NCI-H510A treated with DMSO at 0.1 percent for 48 hours (cell line): ENCODE results near the gene RAP1GDS1.
A peak's percentile ranks its signal among the peaks of the same experiment; 100 is the strongest.

Experiments used
- DNase-seq: peaks from one replicate; lab custom pipeline; 2025; lab: John Stamatoyannopoulos, UW

The RAP1GDS1 gene

GRCh38 chr4:98260579-98261404 is at the start of gene RAP1GDS1:
RAP1GDS1 (plus strand) TSS chr4:98261384; CDS start chr4:98261566, 182 bp downstream.
- DNase-seq, result peak; percentile 74

GRCh38 chr4:98222306-98222705 is 38.9 kb upstream of the RAP1GDS1 start:
- DNase-seq, result no peak

GRCh38 chr4:98226396-98226795 is 34.8 kb upstream of the RAP1GDS1 start:
- DNase-seq, result no peak

GRCh38 chr4:98230961-98231360 is 30.2 kb upstream of the RAP1GDS1 start:
- no peak for DNase-seq

- DNase-seq, result no peak
Measured at GRCh38 chr4:98232202-98232601, 29.0 kb upstream of the RAP1GDS1 start.

- DNase-seq, result no peak
Measured at GRCh38 chr4:98237204-98237603, 24.0 kb upstream of the RAP1GDS1 start.

- no peak for DNase-seq
Measured at GRCh38 chr4:98242063-98242462, 19.1 kb upstream of the RAP1GDS1 start.

GRCh38 chr4:98242538-98242937 is 18.6 kb upstream of the RAP1GDS1 start:
- no peak for DNase-seq

- DNase-seq, result no peak
Measured at GRCh38 chr4:98245226-98245625, 16.0 kb upstream of the RAP1GDS1 start.

- no peak for DNase-seq
Measured at GRCh38 chr4:98248934-98249333, 12.2 kb upstream of the RAP1GDS1 start.

- no peak for DNase-seq
Measured at GRCh38 chr4:98249831-98250230, 11.4 kb upstream of the RAP1GDS1 start.

GRCh38 chr4:98253499-98253898 is 7.7 kb upstream of the RAP1GDS1 start:
- DNase-seq, result no peak

- peak; percentile 36 for DNase-seq
Measured at GRCh38 chr4:98260047-98260578, 1.1 kb upstream of the RAP1GDS1 start.

- DNase-seq, result peak; percentile 27
Measured at GRCh38 chr4:98261405-98262291, 464 bp downstream of the RAP1GDS1 start.

- no peak for DNase-seq
Measured at GRCh38 chr4:98262431-98262830, 1.2 kb downstream of the RAP1GDS1 start.

- DNase-seq, result no peak
Measured at GRCh38 chr4:98267498-98267897, 6.3 kb downstream of the RAP1GDS1 start.

- no peak for DNase-seq
Measured at GRCh38 chr4:98275145-98275544, 14.0 kb downstream of the RAP1GDS1 start.

- DNase-seq, result no peak
Measured at GRCh38 chr4:98283219-98284189, 22.3 kb downstream of the RAP1GDS1 start.

- DNase-seq, result no peak
Measured at GRCh38 chr4:98284640-98285046, 23.5 kb downstream of the RAP1GDS1 start.

GRCh38 chr4:98285676-98286075 is 24.5 kb downstream of the RAP1GDS1 start:
- no peak for DNase-seq

- no peak for DNase-seq
Measured at GRCh38 chr4:98287328-98287727, 26.1 kb downstream of the RAP1GDS1 start.
